ENCODE data around the gene MSI1. TPM values are rescaled to one million over a fixed set of nuclear protein-coding genes. Genes with fewer than 3 reads are reported as not detected.

Gene MSI1
- under 1 TPM in 1 of 2 donors, not detected in 1; 0.24 TPM for total RNA-seq

GRCh38 chr12:120368789-120369602 lies at the start of gene MSI1:
MSI1 (minus strand) TSS chr12:120369164; CDS start chr12:120369091, 73 bp downstream.
- peak; percentile 23 for ATAC-seq (replicated peaks)
- Mint-ChIP-seq H3K27ac (no peak within 1 kb of the TSS), H3K4me3 (peak within 1 kb of the TSS; percentile 59), H3K4me1 (no peaks in the 10 kb centered on the region), H3K36me3 (ENCODE audit: low read depth) (peaks cover 14% of the 10 kb centered on the region), H3K27me3 (peaks cover 60% of the 10 kb centered on the region), H3K9me3 (no peaks in the 10 kb centered on the region)

- Mint-ChIP-seq H3K9me3 (no peaks in the 10 kb centered on the region), H3K27ac (no peak overlapping the region), H3K4me3 (no peak overlapping the region), H3K4me1 (no peaks in the 10 kb centered on the region), H3K36me3 (ENCODE audit: low read depth) (no peaks in the 10 kb centered on the region), H3K27me3 (peaks cover 8% of the 10 kb centered on the region)
- no peak for ATAC-seq (replicated peaks)
Observed at GRCh38 chr12:120417917-120418580, 49.1 kb upstream of the MSI1 start.

GRCh38 chr12:120416490-120417216 lies 47.7 kb upstream of the MSI1 start:
- Mint-ChIP-seq H3K27ac (no peak overlapping the region), H3K4me1 (no peaks in the 10 kb centered on the region)

GRCh38 chr12:120413901-120414695 lies 45.1 kb upstream of the MSI1 start:
- Mint-ChIP-seq H3K4me3 (no peak overlapping the region), H3K27ac (no peak overlapping the region), H3K4me1 (no peaks in the 10 kb centered on the region), H3K9me3 (no peaks in the 10 kb centered on the region), H3K36me3 (ENCODE audit: low read depth) (no peaks in the 10 kb centered on the region), H3K27me3 (peaks cover 14% of the 10 kb centered on the region)
- ATAC-seq (replicated peaks), result no peak

More at GRCh38 chr12:120416490-120417216, 47.7 kb upstream of the MSI1 start:
- peaks cover 14% of the 10 kb centered on the region for H3K27me3 Mint-ChIP-seq
- H3K4me3 Mint-ChIP-seq, result no peak overlapping the region
- H3K9me3 Mint-ChIP-seq, result no peaks in the 10 kb centered on the region
- no peaks in the 10 kb centered on the region for H3K36me3 Mint-ChIP-seq (ENCODE audit: low read depth)
- no peak for ATAC-seq (replicated peaks)

GRCh38 chr12:120412421-120412820 lies 43.5 kb upstream of the MSI1 start:
- peaks cover 11% of the 10 kb centered on the region for H3K27me3 Mint-ChIP-seq
- no peak for ATAC-seq (replicated peaks)
- no peak overlapping the region for H3K4me3 Mint-ChIP-seq
- no peak overlapping the region for H3K27ac Mint-ChIP-seq
- H3K4me1 Mint-ChIP-seq, result no peaks in the 10 kb centered on the region
- H3K9me3 Mint-ChIP-seq, result no peaks in the 10 kb centered on the region
- no peaks in the 10 kb centered on the region for H3K36me3 Mint-ChIP-seq (ENCODE audit: low read depth)

- H3K27me3 Mint-ChIP-seq, result peaks cover 6% of the 10 kb centered on the region
- no peak overlapping the region for H3K27ac Mint-ChIP-seq
- no peaks in the 10 kb centered on the region for H3K36me3 Mint-ChIP-seq (ENCODE audit: low read depth)
- no peaks in the 10 kb centered on the region for H3K9me3 Mint-ChIP-seq
- ATAC-seq (replicated peaks), result no peak
- no peak overlapping the region for H3K4me3 Mint-ChIP-seq
- H3K4me1 Mint-ChIP-seq, result no peaks in the 10 kb centered on the region
Observed at GRCh38 chr12:120408771-120409170, 39.8 kb upstream of the MSI1 start.

- peaks cover 3% of the 10 kb centered on the region for H3K27me3 Mint-ChIP-seq
- H3K4me1 Mint-ChIP-seq, result no peaks in the 10 kb centered on the region
- H3K36me3 Mint-ChIP-seq (ENCODE audit: low read depth), result no peaks in the 10 kb centered on the region
- no peak overlapping the region for H3K4me3 Mint-ChIP-seq
- H3K9me3 Mint-ChIP-seq, result no peaks in the 10 kb centered on the region
- H3K27ac Mint-ChIP-seq, result no peak overlapping the region
- no peak for ATAC-seq (replicated peaks)
Observed at GRCh38 chr12:120406553-120406952, 37.6 kb upstream of the MSI1 start.

GRCh38 chr12:120406069-120406468 lies 37.1 kb upstream of the MSI1 start:
- Mint-ChIP-seq H3K27ac (no peak overlapping the region), H3K36me3 (ENCODE audit: low read depth) (no peaks in the 10 kb centered on the region)

GRCh38 chr12:120404271-120404670 lies 35.3 kb upstream of the MSI1 start:
- ATAC-seq (replicated peaks), result no peak
- H3K27me3 Mint-ChIP-seq, result peaks cover 13% of the 10 kb centered on the region
- no peaks in the 10 kb centered on the region for H3K4me1 Mint-ChIP-seq
- H3K4me3 Mint-ChIP-seq, result no peak overlapping the region
- H3K36me3 Mint-ChIP-seq (ENCODE audit: low read depth), result no peaks in the 10 kb centered on the region
- H3K27ac Mint-ChIP-seq, result no peak overlapping the region
- no peaks in the 10 kb centered on the region for H3K9me3 Mint-ChIP-seq

More at GRCh38 chr12:120406069-120406468, 37.1 kb upstream of the MSI1 start:
- no peaks in the 10 kb centered on the region for H3K4me1 Mint-ChIP-seq
- H3K4me3 Mint-ChIP-seq, result no peak overlapping the region
- peaks cover 3% of the 10 kb centered on the region for H3K27me3 Mint-ChIP-seq
- H3K9me3 Mint-ChIP-seq, result no peaks in the 10 kb centered on the region
- ATAC-seq (replicated peaks), result no peak

GRCh38 chr12:120403869-120404268 lies 34.9 kb upstream of the MSI1 start:
- Mint-ChIP-seq H3K27me3 (peaks cover 13% of the 10 kb centered on the region), H3K4me3 (no peak overlapping the region), H3K36me3 (ENCODE audit: low read depth) (no peaks in the 10 kb centered on the region), H3K27ac (no peak overlapping the region), H3K9me3 (no peaks in the 10 kb centered on the region), H3K4me1 (no peaks in the 10 kb centered on the region)
- no peak for ATAC-seq (replicated peaks)

- peaks cover 18% of the 10 kb centered on the region for H3K27me3 Mint-ChIP-seq
- H3K4me3 Mint-ChIP-seq, result no peak overlapping the region
- H3K9me3 Mint-ChIP-seq, result no peaks in the 10 kb centered on the region
- H3K4me1 Mint-ChIP-seq, result no peaks in the 10 kb centered on the region
- H3K27ac Mint-ChIP-seq, result no peak overlapping the region
- no peaks in the 10 kb centered on the region for H3K36me3 Mint-ChIP-seq (ENCODE audit: low read depth)
- no peak for ATAC-seq (replicated peaks)
Observed at GRCh38 chr12:120402217-120402616, 33.3 kb upstream of the MSI1 start.

GRCh38 chr12:120399531-120399930 lies 30.6 kb upstream of the MSI1 start:
- Mint-ChIP-seq H3K9me3 (no peaks in the 10 kb centered on the region), H3K27me3 (peaks cover 26% of the 10 kb centered on the region), H3K4me3 (no peak overlapping the region), H3K36me3 (ENCODE audit: low read depth) (no peaks in the 10 kb centered on the region), H3K27ac (no peak overlapping the region), H3K4me1 (no peaks in the 10 kb centered on the region)
- ATAC-seq (replicated peaks), result peak; percentile 95

GRCh38 chr12:120397824-120398540 lies 29.0 kb upstream of the MSI1 start:
- Mint-ChIP-seq H3K9me3 (no peaks in the 10 kb centered on the region), H3K27me3 (peaks cover 26% of the 10 kb centered on the region), H3K27ac (no peak overlapping the region), H3K4me1 (no peaks in the 10 kb centered on the region), H3K4me3 (no peak overlapping the region), H3K36me3 (ENCODE audit: low read depth) (no peaks in the 10 kb centered on the region)
- ATAC-seq (replicated peaks), result no peak
